HepG2 (cell line): ENCODE results near the gene CLHC1. TPM values are rescaled to one million over a fixed set of nuclear protein-coding genes. Genes with fewer than 3 reads are reported as not detected.

Experiments used
- CERS6 ChIP-seq: sonication (generic); formaldehyde crosslinking; IDR thresholded peaks from 2 replicates; pipeline ENCODE4 v1.5.0; 2020; ENCODE audit warnings: missing genetic modification reagents
- DRAP1 ChIP-seq: IDR thresholded peaks from 2 replicates; pipeline ENCODE4 v1.6.1; 2016; ENCODE audit warnings: missing genetic modification reagents, missing compliant biosample characterization
- KLF12 ChIP-seq: sonication (generic); formaldehyde crosslinking; IDR thresholded peaks from 2 replicates; pipeline ENCODE4 v1.4.0; 2020; ENCODE audit warnings: missing genetic modification reagents, borderline replicate concordance
- MAFG ChIP-seq: sonication (generic); formaldehyde crosslinking; IDR thresholded peaks from 2 replicates; pipeline ENCODE4 v1.5.1; 2020; ENCODE audit warnings: mild to moderate bottlenecking, missing genetic modification reagents
- MLLT10 ChIP-seq: sonication (generic); formaldehyde crosslinking; IDR thresholded peaks from 2 replicates; pipeline ENCODE4 v1.4.0; 2020; ENCODE audit warnings: missing genetic modification reagents
- NFE2L1 ChIP-seq: sonication (generic); formaldehyde crosslinking; IDR thresholded peaks from 2 replicates; pipeline ENCODE4 v1.4.0; 2020; ENCODE audit warnings: missing genetic modification reagents, mild to moderate bottlenecking, borderline replicate concordance
- PCBP1 ChIP-seq: fragments of 200-400 bp; formaldehyde crosslinking; IDR thresholded peaks from 2 replicates; pipeline ENCODE4 v1.6.1; 2017; ENCODE audit warnings: mild to moderate bottlenecking, low read depth, low read length, borderline replicate concordance
- RBFOX2 ChIP-seq: fragments of 200-400 bp; formaldehyde crosslinking; IDR thresholded peaks from 2 replicates; pipeline ENCODE4 v1.6.1; 2017; ENCODE audit warnings: low read depth, mild to moderate bottlenecking, low read length
- STAG1 ChIP-seq: sonication (generic); formaldehyde crosslinking; IDR thresholded peaks from 2 replicates; pipeline ENCODE4 v1.4.0; 2020; ENCODE audit warnings: missing genetic modification reagents
- TRAFD1 ChIP-seq: sonication (generic); formaldehyde crosslinking; IDR thresholded peaks from 2 replicates; pipeline ENCODE4 v1.5.1; 2020; ENCODE audit warnings: missing genetic modification reagents, mild to moderate bottlenecking, borderline replicate concordance
- ZBTB40 ChIP-seq, 2 experiments: fragments of 450-650 bp in 1 of 2; sonication (generic) in 1 of 2; formaldehyde crosslinking in 1 of 2; IDR thresholded peaks; 2 replicates each; pipeline versions ENCODE4 v1.6.1 to v1.8.0; 2016 to 2022; ENCODE audit warnings: antibody characterized with exemption in 1 of 2, mild to moderate bottlenecking in 1 of 2, missing genetic modification reagents in 1 of 2
- ZNF230 ChIP-seq: sonication (generic); formaldehyde crosslinking; IDR thresholded peaks from 2 replicates; pipeline ENCODE4 v1.4.0; 2020; ENCODE audit warnings: mild to moderate bottlenecking, missing genetic modification reagents
- ZNF589 ChIP-seq: sonication (generic); formaldehyde crosslinking; conservative IDR thresholded peaks from 2 replicates; pipeline ENCODE4 v1.8.0; 2022; ENCODE audit warnings: mild to moderate bottlenecking, moderate library complexity, missing genetic modification reagents
- polyA plus RNA-seq, 8 experiments: library from polyadenylated mRNA; depleted of rRNA in 3 of 8; stranded (reverse) in 7 of 8; unstranded in 1 of 8; fragments of >200 nt; fragmentation: Illumina TruSeq in 4 of 8; extraction: Trizol in 4 of 8; gene quantifications; 2 replicates each; pipeline versions ENCODE4 v1.2.1 to v1.2.3, GENCODE V29; 2011 to 2016; ENCODE audit warnings: low read depth in 4 of 8, missing spikeins in 1 of 8, mixed read lengths in 1 of 8; ENCODE audit not compliant: insufficient read depth in 1 of 8
- total RNA-seq, 5 experiments: library from RNA; depleted of rRNA; stranded (reverse); fragments of >200 nt; fragmentation: Illumina TruSeq; extraction: Trizol; gene quantifications; 2 replicates each; pipeline ENCODE4 v1.2.3, GENCODE V29; 2016; ENCODE audit warnings: low read depth in 1 of 5

CLHC1 gene
- total and polyA plus RNA-seq, 2 of the 13 experiments (the other 11 are each of a cell fraction or from before 2014, with no cell fraction given) = 9.8 to 12.6 TPM

- TF ChIP-seq ZBTB40 (IDR thresholded peaks at IDR 0.05) (no peak), ZBTB40 (CRISPR knock-in tag; IDR thresholded peaks at IDR 0.05) (no peak), ZNF230 (CRISPR knock-in tag) (no peak), CERS6 (CRISPR knock-in tag) (no peak), PCBP1 (no peak), MAFG (CRISPR knock-in tag) (no peak), TRAFD1 (CRISPR knock-in tag) (no peak), STAG1 (CRISPR knock-in tag) (no peak), DRAP1 (no peak), ZNF589 (CRISPR knock-in tag) (no peak), RBFOX2 (no peak), NFE2L1 (no peak), KLF12 (CRISPR knock-in tag) (no peak), MLLT10 (CRISPR knock-in tag) (no peak)
Measured at GRCh38 chr2:55133467-55134315, 98.4 kb downstream of the CLHC1 start (continued).
